GM19455 (cell line): ENCODE data around the gene ZIC1.

Experiments used
- ATAC-seq: cut with Tn5 transposase; IDR thresholded peaks from one replicate; pipeline ENCODE4 v1.9.1; 2021; ENCODE audit not compliant: unreplicated experiment

ZIC1 gene

GRCh38 chr3:147421184-147421912 is 12.2 kb downstream of the ZIC1 start:
- ATAC-seq: no peak

GRCh38 chr3:147422196-147422595 is 13.0 kb downstream of the ZIC1 start:
- ATAC-seq: no peak

GRCh38 chr3:147422601-147423536 is 13.7 kb downstream of the ZIC1 start:
- no peak for ATAC-seq

- no peak for ATAC-seq
Measured at GRCh38 chr3:147423537-147423797, 14.3 kb downstream of the ZIC1 start.

- ATAC-seq: no peak
Measured at GRCh38 chr3:147423798-147424580, 14.8 kb downstream of the ZIC1 start.

- no peak for ATAC-seq
Measured at GRCh38 chr3:147424581-147425387, 15.6 kb downstream of the ZIC1 start.

GRCh38 chr3:147425388-147425850 is 16.3 kb downstream of the ZIC1 start:
- no peak for ATAC-seq

GRCh38 chr3:147426931-147427330 is 17.8 kb downstream of the ZIC1 start:
- ATAC-seq: no peak

- ATAC-seq: no peak
Measured at GRCh38 chr3:147427746-147428145, 18.6 kb downstream of the ZIC1 start.

- ATAC-seq: no peak
Measured at GRCh38 chr3:147428326-147428725, 19.2 kb downstream of the ZIC1 start.

- ATAC-seq: no peak
Measured at GRCh38 chr3:147428754-147429153, 19.6 kb downstream of the ZIC1 start.

GRCh38 chr3:147431751-147432150 is 22.6 kb downstream of the ZIC1 start:
- ATAC-seq: no peak

- ATAC-seq: no peak
Measured at GRCh38 chr3:147447224-147447623, 38.1 kb downstream of the ZIC1 start.

GRCh38 chr3:147449669-147450068 is 40.5 kb downstream of the ZIC1 start:
- ATAC-seq: no peak

- no peak for ATAC-seq
Measured at GRCh38 chr3:147458995-147459704, 50.0 kb downstream of the ZIC1 start.

GRCh38 chr3:147462856-147463255 is 53.7 kb downstream of the ZIC1 start:
- ATAC-seq: no peak
